Stimulated activated CD4-positive, alpha-beta T cell treated with anti-CD3 and anti-CD28 coated beads, Interleukin-2, amount 100 ng/mL, for 24 hours (primary cell): ENCODE data around the gene DHPS.
A peak's percentile ranks its signal among the peaks of the same experiment; 100 is the strongest.
"Not testable (repeated sequence)": the region's sequence is repeated elsewhere in the genome, so short reads cannot be mapped to it uniquely, and the experiment has no call there.

Experiments
- DNase-seq, 2 donors: peaks; one replicate each; pipeline ENCODE4 v3.0.0-alpha.2; 2020

Gene DHPS

GRCh38 chr19:12670159-12670928 is 11.3 kb downstream of the DHPS start:
- no peak for DNase-seq

DNA sequence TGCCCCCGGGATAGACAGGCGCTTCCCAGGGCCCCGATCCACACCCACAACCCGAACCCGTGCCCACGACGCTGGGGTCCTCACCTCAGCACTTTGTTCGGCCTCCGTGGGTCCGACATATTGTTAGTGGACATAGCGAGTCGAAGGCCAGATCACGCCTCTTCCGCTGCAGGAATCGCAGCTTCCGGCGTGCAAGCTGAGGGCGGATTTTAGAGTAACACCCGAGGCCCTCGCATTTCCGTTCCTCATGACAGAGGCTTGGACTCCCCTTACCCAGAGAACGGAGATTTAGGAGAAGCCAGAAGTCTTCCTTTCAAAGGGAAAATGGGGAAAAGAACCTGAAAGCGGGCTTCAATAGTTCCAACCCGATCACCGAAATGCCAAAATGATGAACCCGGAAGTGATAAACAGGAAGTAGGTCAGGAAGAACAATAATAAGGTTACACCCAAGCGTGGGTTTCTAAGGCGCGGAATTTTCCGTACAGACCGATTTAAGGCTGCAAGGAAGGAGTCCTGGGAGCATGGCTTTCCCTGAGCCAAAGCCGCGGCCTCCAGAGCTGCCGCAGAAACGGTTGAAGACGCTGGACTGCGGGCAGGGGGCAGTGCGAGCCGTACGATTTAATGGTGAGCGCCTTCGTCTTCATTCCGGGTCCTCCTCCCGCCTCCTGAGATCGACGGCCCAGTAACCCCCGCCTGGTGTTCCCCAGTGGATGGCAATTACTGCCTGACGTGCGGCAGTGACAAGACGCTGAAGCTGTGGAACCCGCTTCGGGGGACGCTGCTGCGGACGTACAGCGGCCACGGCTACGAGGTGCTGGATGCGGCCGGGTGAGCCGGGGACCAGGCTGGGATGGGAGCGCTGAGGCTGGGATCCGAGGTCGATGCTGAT is 12.2 kb downstream of the DHPS start:
- peak; percentile 75 to 80 for DNase-seq

- peak; percentile 68 to 76 for DNase-seq
Observed at GRCh38 chr19:12668932-12669269, 12.8 kb downstream of the DHPS start.

GRCh38 chr19:12668346-12668745 is 13.3 kb downstream of the DHPS start:
- no peak for DNase-seq

- DNase-seq: no peak
Observed at GRCh38 chr19:12667731-12668302, 13.9 kb downstream of the DHPS start.

DNA sequence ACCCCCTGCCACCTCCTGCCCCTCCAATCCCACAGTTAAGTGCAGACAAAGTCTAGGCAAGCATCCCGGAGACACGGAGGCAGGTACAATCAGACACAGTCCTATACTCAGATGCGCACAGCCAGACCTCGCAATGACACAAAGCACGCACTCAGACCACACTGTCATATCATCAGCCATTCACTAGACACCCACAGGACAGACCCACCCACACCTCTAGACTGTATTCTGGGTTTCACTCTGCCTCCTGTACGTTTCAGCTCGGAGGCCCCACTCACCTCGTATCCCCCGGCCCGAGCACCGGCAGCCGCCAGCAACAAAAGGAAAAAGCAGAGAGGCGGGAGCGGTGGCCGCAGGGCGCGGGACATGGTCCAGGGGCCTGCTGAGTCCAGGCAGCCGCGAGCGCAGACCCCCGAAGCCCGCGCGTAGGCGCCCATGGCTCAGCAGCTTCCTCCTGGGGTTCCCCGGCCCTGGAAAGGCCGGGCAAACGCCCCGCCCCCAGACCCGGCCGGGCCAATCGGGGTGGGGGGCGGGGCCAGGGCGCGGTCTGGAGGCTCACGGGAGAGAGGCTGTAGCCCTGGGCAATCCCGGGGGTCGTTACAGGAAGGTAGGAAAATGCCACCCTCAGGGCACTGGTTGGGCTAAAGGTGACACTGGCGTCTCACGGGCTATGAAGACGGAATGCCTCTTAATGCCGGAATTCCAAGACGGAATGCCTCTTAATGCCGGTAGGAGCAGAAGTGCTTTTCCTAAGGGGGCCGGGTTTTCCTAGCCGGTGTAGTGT is 15.2 kb downstream of the DHPS start, which contains the start of the genes MAN2B1 and WDR83:
TSS of gene MAN2B1 (minus strand) at position 478 of the 784 bp plus-strand sequence. CDS start at position 437, 41 bp downstream.
TSS of gene WDR83 (plus strand) at position 543 of the 784 bp plus-strand sequence. CDS start 2,984 bp downstream, outside the sequence.
- peak; percentile 86 to 87 for DNase-seq

GRCh38 chr19:12665671-12666264 is 15.9 kb downstream of the DHPS start:
- DNase-seq: peak in 1 of 2 donors; percentile 25

GRCh38 chr19:12665281-12665573 is 16.5 kb downstream of the DHPS start:
- peak; percentile 57 for DNase-seq

DNA sequence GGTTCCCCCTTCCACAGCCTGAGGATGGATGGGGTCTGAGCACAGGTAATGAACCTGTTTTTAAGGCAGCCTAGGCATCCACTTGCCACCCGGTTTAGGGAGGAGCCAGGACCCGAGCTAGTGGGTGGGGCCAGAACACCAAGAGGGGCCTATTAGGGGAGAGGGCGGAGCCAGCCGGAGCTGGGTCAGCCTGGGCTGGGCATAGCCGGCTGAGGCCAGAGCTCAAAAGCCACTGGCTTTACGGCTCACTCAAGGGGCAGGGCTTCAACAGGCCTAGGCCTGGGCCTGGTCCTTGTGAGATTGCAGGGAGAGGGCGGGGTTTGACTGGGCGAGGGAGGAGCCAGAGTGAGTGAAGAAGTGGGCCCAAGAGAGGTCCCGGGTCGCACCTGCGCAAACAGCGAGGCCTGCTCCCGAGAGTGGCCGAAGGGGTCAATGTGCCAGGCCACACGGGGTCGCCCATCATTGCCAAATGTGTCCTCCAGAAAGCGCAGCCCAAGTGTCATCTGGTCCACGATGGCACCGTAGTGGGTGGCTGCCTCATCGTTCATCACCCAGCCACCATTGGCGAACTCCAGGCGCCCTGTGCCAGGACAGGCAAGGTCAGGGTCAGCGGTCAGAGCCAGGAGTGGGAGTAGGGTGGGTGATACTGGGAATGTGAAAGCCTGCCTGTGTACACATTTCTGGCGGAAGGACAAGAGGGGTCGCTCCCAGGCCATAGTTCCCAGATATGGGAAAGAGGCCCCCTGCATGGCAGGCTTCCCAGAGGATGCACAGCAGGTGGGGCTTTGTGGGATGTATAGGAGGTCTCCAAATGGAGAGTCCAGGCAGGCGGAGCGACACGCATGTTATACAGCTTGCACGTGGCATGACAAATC is 17.0 kb downstream of the DHPS start:
- DNase-seq: peak in 1 of 2 donors; percentile 27

GRCh38 chr19:12660980-12661379 is 20.7 kb downstream of the DHPS start:
- no peak for DNase-seq

GRCh38 chr19:12657966-12658365 is 23.7 kb downstream of the DHPS start:
- no peak for DNase-seq

GRCh38 chr19:12656899-12657571 is 24.6 kb downstream of the DHPS start:
- DNase-seq: peak in 1 of 2 donors; percentile 54

GRCh38 chr19:12655546-12655945 is 26.1 kb downstream of the DHPS start:
- no peak for DNase-seq

- no peak for DNase-seq
Observed at GRCh38 chr19:12652219-12652618, 29.5 kb downstream of the DHPS start.

GRCh38 chr19:12649941-12650340 is 31.7 kb downstream of the DHPS start:
- no peak for DNase-seq

DNA sequence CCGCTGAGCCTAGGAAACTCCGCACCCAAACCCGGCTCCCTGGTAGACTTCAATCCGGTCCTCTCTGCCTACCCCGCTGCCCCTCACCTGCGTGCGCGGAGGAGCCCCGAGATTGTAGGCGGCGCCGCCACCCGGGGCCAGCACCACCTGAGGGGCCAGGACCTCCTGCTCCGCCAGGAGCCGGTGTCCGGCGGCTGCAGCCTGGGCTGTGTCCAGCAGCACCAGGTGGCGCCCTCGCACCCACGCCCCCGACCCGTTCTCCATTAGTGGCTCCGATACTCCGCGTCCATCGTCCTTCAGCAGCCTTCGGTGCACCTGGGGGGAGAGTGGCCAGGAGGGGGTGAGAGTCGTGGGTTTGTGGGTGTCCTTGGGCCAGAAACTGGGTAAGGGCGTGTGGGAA is 33.6 kb downstream of the DHPS start:
- no peak for DNase-seq

GRCh38 chr19:12647490-12648071 is 34.1 kb downstream of the DHPS start:
- DNase-seq: peak in 1 of 2 donors; percentile 55

GRCh38 chr19:12647047-12647446 is 34.6 kb downstream of the DHPS start:
- no peak for DNase-seq

DNA sequence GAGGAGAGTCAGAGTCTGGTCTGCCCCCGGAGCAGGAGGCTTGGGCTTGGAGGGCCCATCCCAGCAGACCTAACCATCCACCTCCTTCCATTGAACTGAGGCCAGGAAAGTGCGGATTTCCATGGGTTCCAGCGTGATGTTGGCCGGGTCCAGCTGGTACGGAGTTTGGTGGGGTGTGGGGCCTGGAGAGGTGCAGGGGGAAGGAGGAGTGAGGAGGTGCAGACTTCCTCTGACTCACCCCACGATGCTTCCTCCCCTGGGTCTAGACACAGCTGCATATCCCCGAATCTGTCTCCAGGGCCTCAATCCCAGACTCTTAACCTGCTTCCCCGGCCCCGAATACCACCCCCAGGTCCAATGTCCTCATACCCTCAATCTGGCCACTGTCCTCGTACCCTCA is 35.1 kb downstream of the DHPS start:
- no peak for DNase-seq

DNA sequence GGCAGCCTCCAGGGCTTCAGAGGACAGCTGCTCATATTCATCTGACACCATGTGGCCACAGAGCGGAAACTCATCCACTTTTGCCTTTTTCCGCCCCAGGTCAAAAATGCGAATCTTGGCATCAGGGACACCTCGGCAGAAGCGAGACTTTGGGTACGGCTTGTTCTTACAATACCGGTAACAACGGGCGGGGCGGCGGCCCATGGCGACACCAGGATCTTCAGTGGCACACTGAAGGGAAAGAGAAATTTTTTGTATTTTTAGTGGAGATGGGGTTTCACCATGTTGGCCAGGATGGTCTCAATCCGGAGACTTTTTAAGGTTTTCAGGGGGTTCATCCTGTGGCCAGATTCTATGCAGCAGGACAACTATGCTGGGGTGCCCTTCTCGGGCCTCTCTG is 38.0 kb downstream of the DHPS start:
- DNase-seq: not testable (repeated sequence)
